K562 (cell line): Measurements from ENCODE around the gene SERPIND1. TPM values are rescaled to one million over a fixed set of nuclear protein-coding genes. Genes with fewer than 3 reads are reported as not detected.

Source experiments
- ETS2 ChIP-seq: IDR thresholded peaks from 2 replicates; pipeline ENCODE4 v1.6.1; 2016; ENCODE audit warnings: borderline replicate concordance, missing genetic modification characterization, mild to moderate bottlenecking, moderate library complexity, missing compliant biosample characterization; ENCODE audit not compliant: poor library complexity, severe bottlenecking
- GABPB1 ChIP-seq: sonication (generic); formaldehyde crosslinking; IDR thresholded peaks from 2 replicates; pipeline ENCODE4 v1.8.0; 2022; ENCODE audit warnings: mild to moderate bottlenecking, missing genetic modification reagents
- HMGN3 ChIP-seq: IDR thresholded peaks from 2 replicates; pipeline ENCODE4 v1.6.1; 2011; ENCODE audit warnings: borderline replicate concordance, low read depth, mild to moderate bottlenecking, mixed read lengths, low read length; ENCODE audit not compliant: insufficient read length; ENCODE audit errors: extremely low read depth
- MEIS2 ChIP-seq: fragments of 450-650 bp; IDR thresholded peaks from 2 replicates; pipeline ENCODE4 v1.6.1; 2014; ENCODE audit warnings: mild to moderate bottlenecking; ENCODE audit not compliant: partially characterized antibody
- MLX ChIP-seq, 2 experiments: fragments of 450-650 bp in 1 of 2; sonication (generic) in 1 of 2; formaldehyde crosslinking; conservative IDR thresholded peaks; 2 replicates each; pipeline versions ENCODE4 v1.4.0 to v1.8.1; 2020 to 2022; ENCODE audit warnings: mild to moderate bottlenecking in 1 of 2, missing genetic modification reagents in 1 of 2
- MYBL2 ChIP-seq, 2 experiments: fragments of 450-650 bp in 1 of 2; sonication (generic) in 1 of 2; formaldehyde crosslinking in 1 of 2; IDR thresholded peaks; 2 replicates each; pipeline versions ENCODE4 v1.6.1 to v1.8.1; 2017 to 2022; ENCODE audit warnings: borderline replicate concordance in 1 of 2, inconsistent platforms in 1 of 2, low read depth in 1 of 2, mild to moderate bottlenecking in 1 of 2, missing genetic modification reagents in 1 of 2, moderate library complexity in 1 of 2
- NEUROD1 ChIP-seq: fragments of 150-350 bp; IDR thresholded peaks from 2 replicates; pipeline ENCODE4 v1.6.1; 2014; ENCODE audit warnings: borderline replicate concordance, low read length, low read depth; ENCODE audit not compliant: partially characterized antibody
- PHB ChIP-seq: fragments of 250-450 bp; sonication (Bioruptor Pico); IDR thresholded peaks from 2 replicates; pipeline ENCODE4 v1.5.0; 2021
- SETDB1 ChIP-seq: IDR thresholded peaks from one replicate; pipeline ENCODE4 v1.6.1; 2012; ENCODE audit warnings: low read length, control low read depth, inconsistent platforms
- TFE3 ChIP-seq: fragments of 450-650 bp; formaldehyde crosslinking; IDR thresholded peaks from 2 replicates; pipeline ENCODE4 v1.4.0; 2020; ENCODE audit warnings: mild to moderate bottlenecking, mixed read lengths
- TGIF2 ChIP-seq: sonication (generic); formaldehyde crosslinking; IDR thresholded peaks from 2 replicates; pipeline ENCODE4 v1.8.1; 2022; ENCODE audit warnings: mild to moderate bottlenecking, missing genetic modification reagents, moderate library complexity
- USF1 ChIP-seq: sonication (generic); formaldehyde crosslinking; IDR thresholded peaks from 2 replicates; pipeline ENCODE4 v1.9.0; 2022; ENCODE audit warnings: mild to moderate bottlenecking, missing genetic modification reagents
- ZBTB1 ChIP-seq: sonication (generic); formaldehyde crosslinking; IDR thresholded peaks from 2 replicates; pipeline ENCODE4 v1.8.1; 2023; ENCODE audit warnings: missing genetic modification reagents, low read depth, mild to moderate bottlenecking, borderline replicate concordance
- ZNF609 ChIP-seq: sonication (generic); formaldehyde crosslinking; IDR thresholded peaks from 2 replicates; pipeline ENCODE4 v1.8.1; 2023; ENCODE audit warnings: missing genetic modification reagents, mild to moderate bottlenecking, borderline replicate concordance
- ZNF699 ChIP-seq: fragments of 250-450 bp; sonication (Bioruptor Pico); IDR thresholded peaks from 2 replicates; pipeline ENCODE4 v1.8.0; 2021; ENCODE audit warnings: mild to moderate bottlenecking, moderate library complexity; ENCODE audit not compliant: insufficient replicate concordance
- polyA plus RNA-seq, 8 experiments: library from polyadenylated mRNA; depleted of rRNA in 4 of 8; stranded (reverse) in 5 of 8; unstranded in 3 of 8; fragments of >200 nt; fragmentation: Nextera tagmentation in 2 of 8; fragmentation: Illumina TruSeq in 1 of 8; extraction: Ambion mirVana in 2 of 8; extraction: Trizol in 1 of 8; gene quantifications; 2 replicates each; pipeline versions ENCODE4 v1.2.1 to v1.2.3, GENCODE V29; 2011 to 2014; ENCODE audit warnings: inconsistent platforms in 1 of 8, missing spikeins in 1 of 8
- total RNA-seq, 7 experiments: library from RNA; depleted of rRNA in 6 of 7; stranded (reverse); fragments of >200 nt in 6 of 7; fragmentation: Illumina TruSeq in 2 of 7; extraction: Trizol in 2 of 7; gene quantifications; 2 replicates each; pipeline versions ENCODE4 v1.2.1 to v1.2.3, GENCODE V29; 2011 to 2021; ENCODE audit warnings: low replicate concordance in 1 of 7
- TF ChIP-seq, protein P1 (sequence below): sonication (generic); formaldehyde crosslinking; IDR thresholded peaks from 2 replicates; pipeline ENCODE4 v1.8.0; 2022; ENCODE audit warnings: missing genetic modification reagents, mild to moderate bottlenecking, moderate library complexity, borderline replicate concordance

Gene SERPIND1
- total and polyA plus RNA-seq, 9 of the 15 experiments (the other 6 are each of a cell fraction or from before 2014, with no cell fraction given) = 0.04 to 0.11 (median 0.09) TPM; not detected in 6

- TF ChIP-seq, protein P1, sequence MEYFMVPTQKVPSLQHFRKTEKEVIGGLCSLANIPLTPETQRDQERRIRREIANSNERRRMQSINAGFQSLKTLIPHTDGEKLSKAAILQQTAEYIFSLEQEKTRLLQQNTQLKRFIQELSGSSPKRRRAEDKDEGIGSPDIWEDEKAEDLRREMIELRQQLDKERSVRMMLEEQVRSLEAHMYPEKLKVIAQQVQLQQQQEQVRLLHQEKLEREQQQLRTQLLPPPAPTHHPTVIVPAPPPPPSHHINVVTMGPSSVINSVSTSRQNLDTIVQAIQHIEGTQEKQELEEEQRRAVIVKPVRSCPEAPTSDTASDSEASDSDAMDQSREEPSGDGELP (CRISPR knock-in tag) = 0 out of 2 replicates have a peak, but pooled peaks have one; percentile 3
- TF ChIP-seq SETDB1 (no peak), MEIS2 (no peak), MLX (CRISPR knock-in tag; conservative IDR thresholded peaks at IDR 0.05) (peak in 1 of 2 experiments; percentile 75; a peak in 1 of 4 replicates), NEUROD1 (no peak), MYBL2 (IDR thresholded peaks at IDR 0.05; ENCODE audit: low read depth) (no peak), MYBL2 (CRISPR knock-in tag; IDR thresholded peaks at IDR 0.05; ENCODE audit: borderline replicate concordance) (0 out of 2 replicates have a peak, but pooled peaks have one; percentile 50), PHB (CRISPR knock-in tag) (peak; percentile 46; the same call in 1 of the 2 replicates), ZNF609 (no peak; the same call in 1 of the 2 replicates), ZBTB1 (CRISPR knock-in tag) (0 out of 2 replicates have a peak, but pooled peaks have one; percentile 30), TFE3 (no peak), GABPB1 (peak; percentile 35; the same call in 1 of the 2 replicates), ETS2 (no peak), TGIF2 (no peak), HMGN3 (no peak), USF1 (CRISPR knock-in tag) (peak; percentile 39; the same call in 1 of the 2 replicates), ZNF699 (peak; percentile 19)
Observed at GRCh38 chr22:20741008-20741633, 32.8 kb upstream of the SERPIND1 start (continued).
